HTERT RPE-1 (cell line): Measurements from ENCODE around the gene ZNF823.
"Not testable (repeated sequence)": the region's sequence is repeated elsewhere in the genome, so short reads cannot be mapped to it uniquely, and the experiment has no call there.

Experiments
- in situ Hi-C: fragments of 300-500 bp; cut with MboI; formaldehyde crosslinking; loops from 4 replicates; pipeline ENCODE4 v1.14.3; 2020; ENCODE audit warnings: low sequenced_read_pairs

Gene ZNF823

DNA sequence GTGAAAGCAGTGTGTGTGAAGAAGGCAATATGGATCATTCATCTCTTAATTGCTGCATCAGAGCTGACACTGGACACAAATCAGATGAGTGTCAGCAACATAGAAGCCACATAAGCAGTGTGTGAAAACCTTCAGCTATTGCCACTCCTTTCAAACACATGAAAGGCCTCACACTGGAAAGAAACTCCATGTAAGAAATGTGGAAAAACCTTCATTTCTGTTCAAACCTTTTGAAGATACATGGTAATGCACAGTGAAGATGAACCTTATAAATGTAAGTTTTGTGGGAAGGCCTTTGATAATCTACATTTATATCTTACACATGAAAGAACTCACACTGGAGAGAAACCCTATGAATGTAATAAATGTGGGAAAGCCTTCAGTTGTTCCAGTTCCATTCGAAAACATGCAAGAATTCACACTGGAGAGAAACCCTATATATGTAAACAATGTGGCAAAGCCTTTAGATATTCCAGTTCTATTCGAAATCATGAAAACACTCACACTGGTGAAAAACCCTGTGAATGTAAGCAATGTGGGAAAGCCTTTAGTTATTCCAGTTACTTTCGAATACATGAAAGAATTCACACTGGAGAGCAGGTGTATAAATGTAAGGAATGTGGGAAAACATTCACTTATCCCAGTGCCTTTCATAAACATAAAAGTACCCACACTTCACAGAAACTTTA lies 53.6 kb downstream of the ZNF823 start:
- in situ Hi-C loops, result no loop called here

DNA sequence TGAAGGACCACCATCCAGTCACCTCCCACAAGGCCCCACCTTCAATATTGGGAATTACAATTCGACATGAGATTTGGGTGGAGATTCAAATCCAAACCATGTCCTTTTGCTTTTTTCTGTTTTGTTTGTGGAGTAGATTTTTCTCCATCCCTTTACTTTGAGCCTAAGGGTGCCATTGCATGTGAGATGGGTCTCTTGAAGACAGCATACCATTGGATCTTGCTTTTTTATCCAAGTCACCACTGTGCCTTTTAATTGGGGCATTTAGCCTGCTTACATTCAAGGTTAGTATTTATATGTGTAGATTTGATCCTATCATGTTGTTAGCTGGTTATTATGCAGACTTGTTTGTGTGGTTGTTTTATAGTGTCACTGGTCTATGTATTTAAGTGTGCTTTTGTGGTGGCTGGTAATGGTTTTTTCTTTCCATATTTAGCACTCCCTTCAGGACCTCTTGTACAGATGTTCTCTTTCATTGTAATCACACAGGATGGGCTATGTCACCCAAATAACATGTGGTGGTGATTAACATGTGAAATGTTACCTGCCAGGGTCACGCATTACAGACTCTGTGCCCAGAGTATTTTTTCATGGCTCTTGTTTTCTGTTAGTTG lies 58.0 kb downstream of the ZNF823 start:
- in situ Hi-C loops, result no loop called here

DNA sequence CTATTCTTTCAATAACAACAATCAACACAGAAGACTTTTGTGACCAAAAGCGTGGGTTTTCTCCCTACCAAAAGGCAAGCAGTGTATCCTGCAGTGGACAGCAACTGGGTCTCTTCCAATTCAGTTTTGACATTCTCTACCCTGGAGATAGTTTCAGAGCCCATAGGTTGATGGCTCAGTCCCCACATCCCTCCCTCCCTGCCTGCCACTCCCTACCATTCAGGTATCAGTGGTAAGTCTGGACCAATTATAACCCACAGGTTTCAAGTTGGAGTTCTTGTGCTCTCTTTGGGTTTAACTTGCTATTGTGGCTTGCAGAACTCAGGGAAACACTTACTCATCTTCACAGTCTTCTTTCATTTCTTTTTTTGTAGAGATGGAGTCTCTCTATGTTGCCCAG lies 60.2 kb downstream of the ZNF823 start:
- in situ Hi-C loops, result no loop called here

DNA sequence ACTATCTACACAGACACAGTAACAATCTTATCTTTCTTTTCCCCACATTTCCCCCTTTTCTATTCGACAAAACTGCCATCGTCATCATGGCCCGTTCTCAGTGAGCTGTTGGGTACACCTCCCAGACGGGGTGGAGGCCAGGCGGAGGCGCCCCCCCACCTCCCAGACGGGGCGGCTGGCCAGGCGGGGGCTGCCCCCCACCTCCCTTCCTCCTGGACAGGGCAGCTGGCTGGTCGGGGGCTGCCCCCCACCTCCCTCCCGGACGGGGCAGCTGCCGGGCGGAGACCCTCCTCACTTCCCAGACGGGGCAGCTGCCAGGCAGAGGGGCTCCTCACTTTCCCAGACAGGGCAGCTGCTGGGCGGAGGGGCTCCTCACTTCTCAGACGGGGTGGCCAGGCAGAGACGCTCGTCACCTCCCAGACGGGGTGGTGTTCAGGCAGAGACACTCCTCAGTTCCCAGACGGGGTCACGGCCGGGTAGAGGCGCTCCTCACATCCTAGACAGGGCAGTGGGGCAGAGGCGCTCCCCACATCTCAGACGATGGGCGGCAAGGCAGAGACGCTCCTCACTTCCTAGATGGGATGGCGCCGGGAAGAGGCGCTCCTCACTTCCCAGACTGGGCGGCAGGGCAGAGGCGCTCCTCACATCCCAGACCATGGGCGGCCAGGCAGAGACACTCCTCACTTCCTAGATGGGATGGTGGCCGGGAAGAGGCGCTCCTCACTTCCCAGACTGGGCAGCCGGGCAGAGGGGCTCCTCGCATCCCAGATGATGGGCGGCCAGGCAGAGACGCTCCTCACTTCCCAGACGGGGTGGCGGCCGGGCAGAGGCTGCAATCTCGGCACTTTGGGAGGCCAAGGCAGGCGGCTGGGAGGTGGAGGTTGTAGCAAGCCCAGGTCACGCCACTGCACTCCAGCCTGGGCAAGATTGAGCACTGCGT lies 61.8 kb downstream of the ZNF823 start:
- in situ Hi-C loops, result not testable (repeated sequence)

DNA sequence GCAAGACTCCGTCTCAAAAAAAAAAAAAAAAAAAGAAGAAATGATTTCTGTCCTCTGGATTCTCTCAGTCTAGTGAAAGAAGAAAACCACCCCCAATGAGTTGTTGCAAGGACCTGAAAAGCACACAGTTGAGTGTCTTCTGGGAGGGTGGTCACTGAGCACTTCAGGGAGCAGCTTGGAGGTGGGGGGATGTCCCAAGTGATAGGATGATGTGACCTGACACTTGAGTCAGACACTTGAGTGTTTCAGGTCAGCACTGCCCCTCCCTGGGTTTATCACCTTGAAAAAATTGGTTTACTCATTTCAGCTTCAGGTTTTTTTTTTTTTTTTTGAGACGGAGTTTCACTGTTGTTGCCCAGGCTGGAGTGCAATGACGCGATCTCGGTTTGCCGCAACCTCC lies 63.2 kb downstream of the ZNF823 start:
- in situ Hi-C loops, result no loop called here

DNA sequence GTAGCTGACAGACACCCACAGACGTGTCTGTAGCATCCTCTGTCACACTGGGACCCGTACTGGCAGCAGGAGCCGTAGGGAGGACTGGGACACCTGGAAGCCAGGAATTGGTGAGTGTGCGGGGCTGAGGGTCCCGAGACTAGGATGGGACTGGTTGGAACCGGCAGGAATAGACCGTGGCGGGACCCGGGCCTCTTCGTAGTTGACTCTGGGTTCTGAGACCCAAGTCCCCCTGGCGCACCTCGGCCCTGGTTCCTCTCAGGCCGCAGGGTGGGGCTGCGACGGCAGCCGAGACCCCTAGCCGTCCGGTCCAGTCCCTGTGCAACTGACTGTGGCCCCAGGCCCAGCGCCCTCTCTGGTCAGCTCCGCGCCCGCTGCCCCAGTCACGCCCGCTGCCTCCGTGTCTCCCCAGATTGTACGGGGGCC lies 64.7 kb downstream of the ZNF823 start:
- in situ Hi-C loops, result no loop called here

DNA sequence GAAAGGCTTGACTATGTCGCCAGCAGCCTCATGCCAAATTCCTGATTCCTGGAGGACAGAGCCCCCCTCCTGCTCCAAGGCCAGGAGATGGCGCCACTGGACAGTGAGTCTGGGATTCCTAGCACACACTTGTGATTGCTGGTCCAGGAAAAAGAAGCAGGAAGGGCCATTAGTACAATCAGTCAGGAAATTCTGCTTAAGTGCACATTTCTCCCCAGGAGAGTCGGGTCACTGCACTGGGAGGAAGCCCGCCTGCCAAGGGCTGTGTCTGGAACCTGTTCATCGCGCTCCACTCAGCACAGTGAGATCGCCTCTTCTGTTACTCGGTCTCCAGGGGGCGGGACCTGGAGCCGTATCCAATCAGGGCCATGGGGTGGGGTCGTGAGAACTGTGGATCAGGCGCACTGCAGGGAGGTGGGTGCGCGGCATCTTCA lies 65.1 kb downstream of the ZNF823 start:
- in situ Hi-C loops, result no loop called here
